Thyroid gland (tissue), 4 donors: ENCODE measurements around the gene HTR7. TPM values are rescaled to one million over a fixed set of nuclear protein-coding genes. Genes with fewer than 3 reads are reported as not detected.

ENCODE experiments used
- DNase-seq, 2 donors: peaks; one replicate each; pipeline ENCODE4 v3.0.0-alpha.2; 2019
- H3K27ac ChIP-seq, 3 donors: fragments of 200-600 bp; sonication (generic); 1 replicate in 2 of 3; 2 replicates in 1 of 3; pipeline ENCODE4 v1.5.1; 2016 to 2019; ENCODE audit warnings: mild to moderate bottlenecking in 1 of 3, moderate library complexity in 1 of 3
- H3K27me3 ChIP-seq: fragments of 200-600 bp; sonication (generic); one replicate; pipeline ENCODE4 v1.5.1; 2019
- H3K36me3 ChIP-seq, 2 donors: fragments of 200-600 bp; sonication (generic); one replicate each; pipeline ENCODE4 v1.5.1; 2016 to 2019
- H3K4me1 ChIP-seq, 2 donors: fragments of 200-600 bp; sonication (generic); one replicate each; pipeline ENCODE4 v1.5.1; 2017 to 2019
- H3K4me3 ChIP-seq, 3 donors: fragments of 200-600 bp; sonication (generic); replicated peaks in 1 of 3; 1 replicate in 2 of 3; 2 replicates in 1 of 3; pipeline ENCODE4 v1.5.1; 2016; ENCODE audit warnings: mild to moderate bottlenecking in 1 of 3
- H3K9me3 ChIP-seq: fragments of 200-600 bp; sonication (generic); one replicate; pipeline ENCODE4 v1.5.1; 2017
- CTCF ChIP-seq, 6 experiments: fragments of 200-600 bp in 3 of 6; fragments of 450-650 bp in 3 of 6; sonication (generic) in 3 of 6; IDR thresholded peaks; one replicate each; pipeline ENCODE4 v1.5.1; 2016 to 2019; ENCODE audit warnings: antibody characterized with exemption in 6 of 6, mild to moderate bottlenecking in 2 of 6, inconsistent platforms in 1 of 6, moderate library complexity in 1 of 6
- POLR2A ChIP-seq, 2 donors: fragments of 450-650 bp; IDR thresholded peaks; one replicate each; pipeline ENCODE4 v1.6.1; 2017; ENCODE audit warnings: antibody characterized with exemption in 2 of 2, mild to moderate bottlenecking in 2 of 2, moderate library complexity in 1 of 2
- WGBS, 2 donors: methylation state at CpG; one replicate each; pipeline ENCODE4 v1.1.5; 2017; 5-methylcytosine and 5-hydroxymethylcytosine counted together
- intact Hi-C: fragments of 100-400 bp; cut with DNase I; formaldehyde crosslinking; loops from one replicate; pipeline ENCODE4 v1.15.1; 2023
- small RNA-seq: library from RNA; depleted of rRNA; stranded (forward); fragments of <200 nt; gene quantifications from one replicate; pipeline ENCODE3, GENCODE V24; 2016
- total RNA-seq, 4 donors: library from RNA; depleted of rRNA; stranded (reverse); fragments of >200 nt; gene quantifications; one replicate each; pipeline ENCODE4 v1.2.3, GENCODE V29; 2016

The HTR7 gene
- total RNA-seq, 4 donors from 2014 or later: 0.29 TPM; not detected in 3

- no peak for TF ChIP-seq POLR2A (IDR thresholded peaks at IDR 0.05)
- TF ChIP-seq CTCF (IDR thresholded peaks at IDR 0.05): no peak
- no peaks in the 10 kb centered on the region for H3K27me3 ChIP-seq
- intact Hi-C loops: no loop called here
- H3K36me3 ChIP-seq: no peaks in the 10 kb centered on the region
- no peaks in the 10 kb centered on the region for H3K9me3 ChIP-seq
- H3K4me3 ChIP-seq: no peak overlapping the region
- DNase-seq: no peak
- no peaks in the 10 kb centered on the region for H3K4me1 ChIP-seq
- H3K27ac ChIP-seq: no peak overlapping the region
Observed at GRCh38 chr10:90701428-90701827, 156.4 kb downstream of the HTR7 start.

DNA sequence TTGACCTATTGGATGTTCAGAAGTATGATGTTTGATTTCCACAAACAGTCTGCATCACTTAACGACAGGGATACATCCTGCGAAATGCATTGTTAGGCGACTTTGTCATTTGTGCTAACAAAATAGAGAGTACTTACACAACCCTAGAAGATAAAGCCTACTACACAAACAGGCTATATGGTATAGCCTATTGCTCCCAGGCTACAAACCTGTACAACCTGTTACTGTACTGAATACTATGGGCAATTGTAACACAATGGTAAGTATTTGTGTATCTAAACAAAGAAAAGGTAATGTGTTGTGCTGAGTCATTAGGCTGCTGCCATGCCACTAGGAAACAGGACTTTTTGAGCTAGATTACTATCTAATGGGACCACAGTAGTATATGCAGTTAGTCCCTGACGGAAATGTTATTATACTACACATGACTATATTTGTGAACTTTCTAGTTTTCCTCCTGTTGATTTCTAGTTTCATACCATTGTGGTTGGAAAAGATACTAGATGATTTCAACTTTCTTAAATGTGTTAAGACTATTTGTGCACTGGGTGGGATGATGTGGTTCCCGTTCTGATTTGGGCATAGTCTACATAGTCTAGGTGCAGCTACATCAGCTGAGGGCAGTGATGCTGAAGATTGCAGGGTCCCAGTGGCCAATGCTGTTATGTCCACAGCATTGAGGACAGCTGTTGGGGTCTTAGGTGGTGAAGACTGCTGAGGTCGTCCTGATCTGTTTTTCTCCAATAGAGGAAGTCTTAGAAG lies 161.7 kb downstream of the HTR7 start:
- 72 to 81% methylated on average over 6 of the region's 6 CpGs for WGBS, 2 donors
- Histone ChIP-seq H3K27me3 (no peaks in the 10 kb centered on the region), H3K4me3 (no peak overlapping the region), H3K36me3 (no peaks in the 10 kb centered on the region), H3K4me1 (no peaks in the 10 kb centered on the region), H3K27ac (no peak overlapping the region), H3K9me3 (no peaks in the 10 kb centered on the region)
- DNase-seq: no peak
- TF ChIP-seq POLR2A (IDR thresholded peaks at IDR 0.05): no peak
- no peak for TF ChIP-seq CTCF (IDR thresholded peaks at IDR 0.05)
- intact Hi-C loops: no loop called here

Small RNA genes lying within 50 kb of the gene (small RNA-seq; reads per million reads assigned to genes)
- gene RF00019: not detected

Other genes starting within 250 kb of the HTR7 start
- 10 to 100 TPM; 20.4 to 62.6 (median 36.3) TPM for gene RPP30, start 13.9 kb upstream of the HTR7 start, total RNA-seq
- under 1 TPM in 1 of 4 donors, not detected in 3; 0.94 TPM for gene ANKRD1, start 63.0 kb upstream of the HTR7 start, total RNA-seq